A673 (cell line): ENCODE data around the gene ANK3. TPM values are rescaled to one million over a fixed set of nuclear protein-coding genes. Genes with fewer than 3 reads are reported as not detected.

Experiments
- BruUV-seq: library from RNA; stranded (reverse); fragments of 400-500 nt; replicated peaks from 2 replicates; lab custom pipeline; 2021; lab: Mats Ljungman, UMichigan
- CTCF ChIA-PET: fragments of 300-600 bp; sonication (Branson Sonifier 250); formaldehyde crosslinking; loops from one replicate; lab custom pipeline; 2022; ENCODE audit warnings: antibody characterized with exemption; lab: Charles Lee
- POLR2A ChIA-PET: fragments of 300-600 bp; sonication (Branson Sonifier 250); formaldehyde crosslinking; loops from one replicate; lab custom pipeline; 2022; ENCODE audit warnings: antibody characterized with exemption; ENCODE audit not compliant: low non-redundant PET; lab: Charles Lee
- DNase-seq: peaks from one replicate; pipeline ENCODE4 v3.0.0-alpha.2; 2015; ENCODE audit warnings: low spot score
- H3K27ac ChIP-seq: fragments of 200-600 bp; sonication (generic); 2 replicates; pipeline ENCODE4 v1.5.1; 2016; ENCODE audit warnings: mixed run types, low read depth, mild to moderate bottlenecking, mixed read lengths, antibody characterized with exemption, low read length; ENCODE audit not compliant: poor library complexity, severe bottlenecking
- H3K27me3 ChIP-seq: fragments of 200-600 bp; sonication (generic); replicated peaks from 2 replicates; pipeline ENCODE4 v1.6.1; 2017; ENCODE audit warnings: mixed run types, low read depth, mild to moderate bottlenecking, mixed read lengths, antibody characterized with exemption, low read length; ENCODE audit not compliant: insufficient read depth, poor library complexity
- H3K36me3 ChIP-seq: fragments of 200-600 bp; sonication (generic); 2 replicates; pipeline ENCODE4 v1.6.1; 2016; ENCODE audit warnings: mixed run types, mild to moderate bottlenecking, mixed read lengths, antibody characterized with exemption, low read length; ENCODE audit not compliant: insufficient read depth, poor library complexity, severe bottlenecking
- H3K4me1 ChIP-seq: fragments of 200-600 bp; sonication (generic); 2 replicates; pipeline ENCODE4 v1.6.1; 2017; ENCODE audit warnings: mixed run types, mild to moderate bottlenecking, mixed read lengths, antibody characterized with exemption, low read length; ENCODE audit not compliant: insufficient read depth, poor library complexity, severe bottlenecking
- H3K4me3 ChIP-seq: fragments of 200-600 bp; sonication (generic); 2 replicates; pipeline ENCODE4 v1.5.1; 2016; ENCODE audit warnings: low read depth, mixed run types, mild to moderate bottlenecking, mixed read lengths, low read length; ENCODE audit not compliant: poor library complexity, severe bottlenecking
- H3K9me3 ChIP-seq: fragments of 200-600 bp; sonication (generic); 2 replicates; pipeline ENCODE4 v1.6.1; 2016; ENCODE audit warnings: mixed run types, low read depth, mild to moderate bottlenecking, mixed read lengths, antibody characterized with exemption, low read length; ENCODE audit not compliant: poor library complexity, severe bottlenecking
- CTCF ChIP-seq: fragments of 300-800, 200-600 bp; sonication (generic); conservative IDR thresholded peaks from 2 replicates; pipeline ENCODE4 v1.5.1; 2017; ENCODE audit warnings: low read depth, mild to moderate bottlenecking, antibody characterized with exemption, low read length, moderate library complexity, mixed read lengths
- EZH2 ChIP-seq: fragments of 200-600 bp; sonication (generic); IDR thresholded peaks from 2 replicates; pipeline ENCODE4 v1.6.1; 2017; ENCODE audit warnings: borderline replicate concordance, low read depth, mild to moderate bottlenecking, mixed read lengths, antibody characterized with exemption, low read length; ENCODE audit not compliant: poor library complexity, severe bottlenecking
- intact Hi-C: fragments of 100-400 bp; cut with micrococcal nuclease; formaldehyde crosslinking; loops from one replicate; pipeline ENCODE4 v1.10.0; 2022; ENCODE audit not compliant: unreplicated experiment
- total RNA-seq: library from RNA; stranded (reverse); gene quantifications from 2 replicates; pipeline ENCODE4 v1.2.3, GENCODE V29; 2021

Gene ANK3
- total RNA-seq, 1 experiment from 2014 or later, result 13.5 TPM

- Histone ChIP-seq H3K4me1 (no peaks in the 10 kb centered on the region), H3K27ac (no peak overlapping the region), H3K9me3 (no peaks in the 10 kb centered on the region), H3K27me3 (no peaks in the 10 kb centered on the region), H3K4me3 (no peak overlapping the region), H3K36me3 (no peaks in the 10 kb centered on the region)
- no peak for TF ChIP-seq CTCF
- no peak for TF ChIP-seq EZH2
- CTCF ChIA-PET, result no interaction called here
- intact Hi-C loops, result no loop called here
- BruUV-seq, result no TSS peak
- POLR2A ChIA-PET, result no interaction called here
- no peak for DNase-seq
Observed at GRCh38 chr10:60405172-60405571, 15.5 kb upstream of the ANK3 start.

GRCh38 chr10:60403168-60403873 lies 13.6 kb upstream of the ANK3 start:
- TF ChIP-seq EZH2, result no peak
- no peak for TF ChIP-seq CTCF
- Histone ChIP-seq H3K27ac (no peak overlapping the region), H3K27me3 (no peaks in the 10 kb centered on the region), H3K9me3 (no peaks in the 10 kb centered on the region), H3K4me1 (no peaks in the 10 kb centered on the region), H3K36me3 (no peaks in the 10 kb centered on the region), H3K4me3 (no peak overlapping the region)
- ChIA-PET POLR2A (no interaction called here), CTCF (no interaction called here)
- intact Hi-C loops, result no loop called here
- no TSS peak for BruUV-seq
- no peak for DNase-seq

GRCh38 chr10:60400366-60400765 lies 10.7 kb upstream of the ANK3 start:
- H3K27me3 ChIP-seq, result no peaks in the 10 kb centered on the region
- H3K27ac ChIP-seq, result no peak overlapping the region
- intact Hi-C loops, result no loop called here
- no peak for DNase-seq
- no TSS peak for BruUV-seq
- POLR2A ChIA-PET, result no interaction called here
- no peaks in the 10 kb centered on the region for H3K36me3 ChIP-seq
- CTCF ChIA-PET, result no interaction called here
- H3K4me1 ChIP-seq, result no peaks in the 10 kb centered on the region
- no peak overlapping the region for H3K4me3 ChIP-seq
- TF ChIP-seq EZH2, result no peak
- TF ChIP-seq CTCF, result no peak
- no peaks in the 10 kb centered on the region for H3K9me3 ChIP-seq
